Cerebellar nuclear complex (tissue), 1 donor: ENCODE measurements around the gene DRC7.

Experiments used
- DNase-seq, 2 experiments: peaks; one replicate each; lab custom pipeline; 2025; lab: John Stamatoyannopoulos, UW

The DRC7 gene

GRCh38 chr16:57694725-57695679 lies at the start of gene DRC7:
TSS of gene DRC7 (plus strand) at chr16:57694806. CDS start at chr16:57697950, 3,144 bp downstream.
- DNase-seq, result no peak

- DNase-seq, result no peak
Measured at GRCh38 chr16:57645169-57645568, 49.4 kb upstream of the DRC7 start.

- DNase-seq, result no peak
Measured at GRCh38 chr16:57645691-57646387, 48.8 kb upstream of the DRC7 start.

DNA sequence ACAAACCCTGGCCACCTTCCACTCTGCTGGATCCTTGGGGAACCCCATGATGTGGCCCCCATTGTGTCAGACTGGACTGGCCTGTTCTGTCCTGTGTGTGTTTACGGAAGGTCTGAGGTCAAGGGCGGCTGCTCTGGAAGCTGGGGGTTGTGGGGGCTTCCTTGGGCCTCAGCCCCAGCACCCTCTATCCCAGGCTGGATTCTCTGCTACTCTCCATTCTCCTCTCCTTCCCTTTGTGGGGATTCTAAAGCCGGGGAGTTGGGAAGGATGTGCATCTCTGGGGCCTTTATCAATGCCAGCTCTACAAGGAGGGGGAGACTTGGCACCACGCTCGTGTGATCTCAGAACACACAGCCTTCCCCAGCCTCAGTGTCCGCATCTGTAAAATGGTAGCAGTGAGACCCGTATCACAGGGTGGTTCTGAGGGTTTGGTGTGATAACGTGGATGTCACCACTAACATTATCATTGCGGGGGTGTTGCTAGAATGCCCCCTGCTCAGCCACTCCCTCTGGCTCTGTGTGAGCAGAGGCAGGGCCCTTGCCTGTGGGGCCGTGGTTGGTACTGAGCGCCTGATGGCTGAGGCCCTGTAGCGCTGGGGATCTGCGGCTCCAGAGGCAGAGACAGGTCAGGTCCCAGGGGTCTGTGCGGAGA lies 48.1 kb upstream of the DRC7 start:
- no peak for DNase-seq

DNA sequence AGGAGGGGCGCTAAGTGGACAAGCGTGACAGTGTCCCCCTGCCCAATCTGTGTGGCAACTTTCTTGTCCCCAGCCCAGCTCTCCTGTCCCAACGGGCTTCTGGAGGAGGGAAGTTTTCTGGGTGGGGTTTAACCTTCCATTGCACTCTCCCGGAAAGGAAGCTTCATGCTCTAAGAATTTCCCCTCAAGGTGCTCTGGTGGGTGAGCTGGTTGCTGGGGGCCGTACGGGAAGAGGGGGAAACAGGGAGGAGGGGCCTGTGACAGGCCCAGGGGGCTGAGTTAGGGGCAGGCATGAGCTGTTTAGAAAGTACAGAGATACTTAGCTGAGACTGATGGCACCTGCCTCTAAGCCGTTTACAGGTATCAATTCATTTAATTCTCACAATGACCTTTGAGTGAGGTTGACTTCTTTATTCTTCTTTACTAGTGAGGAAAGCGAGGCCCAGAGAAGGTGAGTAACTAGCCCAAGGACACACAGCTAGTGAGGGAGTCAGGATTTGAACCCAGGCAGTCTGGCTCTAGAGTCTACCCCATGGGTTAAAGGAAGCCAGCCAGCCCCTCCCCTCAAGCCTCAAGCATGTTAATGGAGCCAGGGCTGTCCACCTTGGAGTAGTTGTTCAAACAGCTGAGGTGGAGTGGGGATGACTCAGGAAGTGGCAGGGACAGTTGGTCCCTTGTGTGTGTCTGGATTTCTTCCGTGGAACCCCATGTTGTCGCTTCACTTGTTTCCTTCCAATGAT lies 47.3 kb upstream of the DRC7 start:
- no peak for DNase-seq

- no peak for DNase-seq
Measured at GRCh38 chr16:57648125-57648524, 46.5 kb upstream of the DRC7 start.

- DNase-seq, result no peak
Measured at GRCh38 chr16:57648581-57649442, 45.8 kb upstream of the DRC7 start.

DNA sequence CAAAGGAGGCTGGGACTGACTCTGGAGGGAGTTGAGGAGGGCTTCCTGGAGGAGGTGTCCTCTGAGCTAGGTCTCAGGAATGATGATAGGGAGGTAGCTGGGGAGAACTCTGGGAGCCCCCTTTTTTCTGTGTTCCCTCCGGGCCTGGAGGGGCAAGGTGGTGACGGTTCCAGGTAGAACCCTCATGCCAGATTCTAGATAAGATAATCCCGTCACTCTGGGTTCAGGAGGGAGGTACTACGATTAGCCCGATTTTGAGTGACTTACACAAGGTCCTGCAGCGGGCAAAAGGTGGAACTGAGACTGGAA lies 45.2 kb upstream of the DRC7 start:
- no peak for DNase-seq

- DNase-seq, result no peak
Measured at GRCh38 chr16:57649846-57650245, 44.8 kb upstream of the DRC7 start.

DNA sequence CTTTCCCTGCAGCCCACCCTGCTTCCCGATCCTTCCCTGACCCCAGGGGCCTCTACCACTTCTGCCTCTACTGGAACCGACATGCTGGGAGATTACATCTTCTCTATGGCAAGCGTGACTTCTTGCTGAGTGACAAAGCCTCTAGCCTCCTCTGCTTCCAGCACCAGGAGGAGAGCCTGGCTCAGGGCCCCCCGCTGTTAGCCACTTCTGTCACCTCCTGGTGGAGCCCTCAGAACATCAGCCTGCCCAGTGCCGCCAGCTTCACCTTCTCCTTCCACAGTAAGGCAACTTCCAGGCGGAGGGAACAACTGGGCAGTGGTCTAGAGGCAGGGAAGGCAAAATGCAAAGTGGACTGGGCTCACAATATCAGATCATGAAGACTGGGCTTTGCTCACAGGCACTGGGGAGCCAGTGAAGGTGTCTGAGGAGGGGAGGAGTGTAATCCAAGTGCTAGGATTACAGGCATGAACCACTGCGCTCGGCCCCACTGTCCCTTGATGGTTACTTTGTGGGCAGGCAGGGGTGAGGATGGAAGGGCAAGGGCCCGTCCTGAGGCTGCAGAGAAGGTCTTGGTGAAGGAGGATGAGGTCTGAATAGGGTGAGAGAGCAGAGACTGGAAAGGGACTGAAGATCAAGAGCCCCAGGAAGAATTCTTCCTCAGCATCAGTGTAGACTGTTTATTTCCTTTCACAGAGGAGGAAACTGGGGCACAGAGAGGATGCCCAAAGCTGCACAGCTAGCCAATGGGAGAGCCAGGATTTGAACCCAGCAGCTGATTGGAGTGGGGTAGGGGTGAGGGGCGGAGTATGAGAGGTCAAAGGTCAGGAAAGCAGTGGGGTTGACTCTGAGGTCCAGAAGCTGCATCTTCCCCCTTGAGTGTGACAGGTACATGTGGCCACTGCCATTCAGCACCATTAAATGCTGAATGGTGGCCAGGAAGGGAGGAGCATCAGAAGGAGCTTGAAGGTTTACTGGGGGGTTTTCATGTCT lies 43.0 kb upstream of the DRC7 start:
- DNase-seq, result no peak

- DNase-seq, result no peak
Measured at GRCh38 chr16:57652695-57653471, 41.7 kb upstream of the DRC7 start.

GRCh38 chr16:57653936-57654335 lies 40.7 kb upstream of the DRC7 start:
- DNase-seq, result no peak

DNA sequence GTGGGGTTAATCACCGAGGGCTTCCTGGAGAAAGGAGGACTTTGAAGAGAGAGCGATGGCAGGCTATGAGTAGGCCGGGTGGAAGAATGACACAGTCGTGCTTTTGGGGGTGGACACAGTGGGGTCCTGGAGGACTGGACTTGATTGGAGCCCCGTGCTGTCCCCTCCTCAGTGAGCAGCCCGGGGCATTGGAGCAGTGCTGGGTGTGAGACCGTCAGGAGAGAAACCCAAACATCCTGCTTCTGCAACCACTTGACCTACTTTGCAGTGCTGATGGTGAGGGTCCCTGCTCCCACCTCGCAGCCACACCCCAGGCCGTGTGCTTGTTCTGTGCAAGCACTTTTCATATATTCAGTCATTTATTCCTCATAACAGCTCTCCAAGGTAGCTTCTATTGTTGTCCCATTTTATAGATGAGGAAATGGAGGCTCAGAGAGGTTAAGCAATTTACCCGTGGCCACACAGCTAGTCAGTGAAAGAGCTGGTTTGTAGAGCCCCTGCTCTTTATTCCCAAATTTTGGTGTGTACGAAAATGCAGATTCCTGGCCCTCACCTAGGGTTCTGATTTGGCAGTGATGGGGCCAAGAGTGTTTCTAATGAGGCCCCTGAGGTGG lies 38.2 kb upstream of the DRC7 start:
- no peak for DNase-seq

DNA sequence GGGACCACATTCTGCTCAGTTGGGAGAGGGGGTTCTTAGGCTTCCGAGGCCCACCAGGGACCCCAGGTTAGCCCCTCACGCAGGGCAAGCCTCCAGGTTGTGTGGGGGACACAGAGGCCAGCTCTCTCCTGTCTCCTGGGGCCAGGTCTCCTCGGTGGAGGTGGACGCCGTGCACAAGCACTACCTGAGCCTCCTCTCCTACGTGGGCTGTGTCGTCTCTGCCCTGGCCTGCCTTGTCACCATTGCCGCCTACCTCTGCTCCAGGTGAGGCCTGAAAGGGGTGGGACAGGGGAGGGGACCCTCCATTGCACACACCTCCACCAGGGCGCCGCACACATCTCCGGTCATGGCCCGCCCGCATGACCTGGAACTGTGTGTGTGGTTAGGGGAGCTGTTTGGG lies 37.4 kb upstream of the DRC7 start:
- DNase-seq, result no peak

DNA sequence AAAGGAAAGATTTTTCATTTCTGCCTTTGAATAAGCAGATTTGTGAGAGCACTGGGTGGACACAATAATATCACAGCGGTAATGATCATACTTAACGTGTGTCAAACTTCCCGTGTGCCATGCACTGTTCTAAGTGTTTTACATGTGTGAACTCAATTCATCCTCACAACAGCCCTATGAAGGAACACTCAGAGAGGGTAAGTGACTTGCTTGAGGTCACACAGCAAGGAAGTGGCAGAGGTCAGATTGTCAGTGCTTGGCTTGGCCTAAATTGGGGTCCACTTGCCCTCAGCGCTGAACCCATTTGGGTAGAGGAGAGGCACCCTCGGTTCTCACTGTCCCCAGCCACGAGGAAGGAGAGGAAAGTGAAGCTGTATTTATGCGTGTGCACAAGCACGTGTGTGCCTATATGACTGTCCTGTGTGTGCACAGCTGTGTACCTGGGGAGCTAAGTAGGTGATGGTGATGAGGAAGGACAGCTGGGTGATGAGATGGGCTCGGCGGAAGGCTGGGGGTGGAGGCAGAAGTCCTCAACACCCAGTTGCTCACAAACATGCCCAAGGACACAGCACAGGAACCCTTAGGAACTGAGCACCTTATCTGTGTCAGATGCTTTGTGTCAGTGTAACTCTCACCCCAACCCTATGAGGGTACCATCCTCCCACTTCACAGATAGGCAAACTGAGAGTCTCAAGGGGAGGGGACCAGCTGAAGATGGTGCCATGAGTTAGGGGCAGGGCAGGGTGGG lies 36.3 kb upstream of the DRC7 start:
- no peak for DNase-seq

DNA sequence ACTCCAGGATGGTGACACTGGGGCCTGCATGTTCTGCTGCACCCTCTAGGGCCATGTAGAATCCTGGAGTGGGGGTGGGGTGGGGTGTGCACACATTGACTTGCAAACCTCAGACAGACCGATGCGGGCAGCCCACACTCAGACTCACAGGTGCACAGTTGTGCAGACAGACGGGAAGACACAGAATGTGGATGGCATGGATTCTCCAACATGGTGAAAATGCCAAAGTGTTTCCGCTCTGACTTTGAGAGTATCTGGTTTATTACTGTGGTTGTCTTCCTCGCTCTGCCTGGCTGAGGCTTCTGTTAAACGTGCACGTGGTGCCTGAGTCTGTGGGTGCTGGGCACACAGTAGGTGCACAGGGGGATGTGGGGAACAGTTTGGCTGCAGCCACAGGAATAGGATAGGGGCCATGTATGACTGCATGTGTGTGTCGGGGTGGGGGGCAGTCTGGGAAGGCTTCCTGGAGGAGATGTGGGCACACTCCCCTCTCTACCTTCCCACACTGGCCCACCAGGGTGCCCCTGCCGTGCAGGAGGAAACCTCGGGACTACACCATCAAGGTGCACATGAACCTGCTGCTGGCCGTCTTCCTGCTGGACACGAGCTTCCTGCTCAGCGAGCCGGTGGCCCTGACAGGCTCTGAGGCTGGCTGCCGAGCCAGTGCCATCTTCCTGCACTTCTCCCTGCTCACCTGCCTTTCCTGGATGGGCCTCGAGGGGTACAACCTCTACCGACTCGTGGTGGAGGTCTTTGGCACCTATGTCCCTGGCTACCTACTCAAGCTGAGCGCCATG lies 35.5 kb upstream of the DRC7 start:
- DNase-seq, result no peak
